SJCRH30 (cell line): ENCODE measurements around the gene FAM20A. TPM values are rescaled to one million over a fixed set of nuclear protein-coding genes. Genes with fewer than 3 reads are reported as not detected.

ENCODE experiments used
- DNase-seq, 2 experiments: peaks; one replicate each; pipeline ENCODE4 v3.0.0-alpha.2; 2015 to 2020
- H3K27ac ChIP-seq: fragments of 250-450 bp; sonication (Bioruptor Pico); 2 replicates; pipeline ENCODE4 v1.5.1; 2020; ENCODE audit warnings: mild to moderate bottlenecking, moderate library complexity
- H3K27me3 ChIP-seq: fragments of 250-450 bp; sonication (Bioruptor Pico); 2 replicates; pipeline ENCODE4 v1.5.1; 2020; ENCODE audit warnings: mild to moderate bottlenecking, moderate library complexity
- H3K36me3 ChIP-seq: fragments of 250-450 bp; sonication (Bioruptor Pico); 2 replicates; pipeline ENCODE4 v1.5.1; 2020; ENCODE audit warnings: mild to moderate bottlenecking, moderate library complexity
- H3K4me1 ChIP-seq: fragments of 250-450 bp; sonication (Bioruptor Pico); 2 replicates; pipeline ENCODE4 v1.5.1; 2020; ENCODE audit warnings: mild to moderate bottlenecking, moderate library complexity
- H3K4me3 ChIP-seq: fragments of 250-450 bp; sonication (Bioruptor Pico); 2 replicates; pipeline ENCODE4 v1.5.1; 2020; ENCODE audit warnings: mild to moderate bottlenecking, moderate library complexity
- H3K9me3 ChIP-seq: fragments of 250-450 bp; sonication (Bioruptor Pico); replicated peaks from 2 replicates; pipeline ENCODE4 v1.5.1; 2020; ENCODE audit warnings: mild to moderate bottlenecking, moderate library complexity
- total RNA-seq: library from RNA; depleted of rRNA; stranded (reverse); fragments of >200 nt; shearing (Covaris generic); gene quantifications from 2 replicates; pipeline ENCODE4 v1.2.3, GENCODE V29; 2014

Gene FAM20A
- total RNA-seq, 1 experiment from 2014 or later: 1.0 TPM

- H3K27me3 ChIP-seq: no peaks in the 10 kb centered on the region
- no peaks in the 10 kb centered on the region for H3K9me3 ChIP-seq
- no peak for DNase-seq
- no peak overlapping the region for H3K4me3 ChIP-seq
- H3K36me3 ChIP-seq: no peaks in the 10 kb centered on the region
- peaks cover 14% of the 10 kb centered on the region for H3K4me1 ChIP-seq
- no peak overlapping the region for H3K27ac ChIP-seq
Measured at GRCh38 chr17:68572138-68572842, 28.9 kb downstream of the FAM20A start.

GRCh38 chr17:68570526-68570925 lies 30.6 kb downstream of the FAM20A start:
- no peak overlapping the region for H3K4me3 ChIP-seq
- no peaks in the 10 kb centered on the region for H3K4me1 ChIP-seq
- H3K27me3 ChIP-seq: no peaks in the 10 kb centered on the region
- no peak for DNase-seq
- H3K9me3 ChIP-seq: no peaks in the 10 kb centered on the region
- H3K27ac ChIP-seq: no peak overlapping the region
- no peaks in the 10 kb centered on the region for H3K36me3 ChIP-seq

- no peaks in the 10 kb centered on the region for H3K4me1 ChIP-seq
- H3K36me3 ChIP-seq: no peaks in the 10 kb centered on the region
- no peaks in the 10 kb centered on the region for H3K27me3 ChIP-seq
- no peak overlapping the region for H3K27ac ChIP-seq
- DNase-seq: no peak
- H3K4me3 ChIP-seq: no peak overlapping the region
- H3K9me3 ChIP-seq: no peaks in the 10 kb centered on the region
Measured at GRCh38 chr17:68569346-68569745, 31.8 kb downstream of the FAM20A start.

GRCh38 chr17:68568581-68568980 lies 32.6 kb downstream of the FAM20A start:
- no peaks in the 10 kb centered on the region for H3K4me1 ChIP-seq
- H3K27ac ChIP-seq: no peak overlapping the region
- no peak overlapping the region for H3K4me3 ChIP-seq
- no peaks in the 10 kb centered on the region for H3K36me3 ChIP-seq
- no peaks in the 10 kb centered on the region for H3K9me3 ChIP-seq
- no peaks in the 10 kb centered on the region for H3K27me3 ChIP-seq
- DNase-seq: no peak

GRCh38 chr17:68567581-68567980 lies 33.6 kb downstream of the FAM20A start:
- Histone ChIP-seq H3K9me3 (no peaks in the 10 kb centered on the region), H3K4me1 (no peaks in the 10 kb centered on the region), H3K36me3 (no peaks in the 10 kb centered on the region), H3K27me3 (no peaks in the 10 kb centered on the region), H3K27ac (no peak overlapping the region), H3K4me3 (no peak overlapping the region)
- DNase-seq: no peak

- Histone ChIP-seq H3K9me3 (no peaks in the 10 kb centered on the region), H3K4me3 (no peak overlapping the region), H3K36me3 (no peaks in the 10 kb centered on the region), H3K27ac (no peak overlapping the region), H3K27me3 (no peaks in the 10 kb centered on the region), H3K4me1 (no peaks in the 10 kb centered on the region)
- no peak for DNase-seq
Measured at GRCh38 chr17:68567035-68567434, 34.1 kb downstream of the FAM20A start.

- Histone ChIP-seq H3K36me3 (no peaks in the 10 kb centered on the region), H3K27ac (no peak overlapping the region), H3K4me3 (no peak overlapping the region), H3K9me3 (no peaks in the 10 kb centered on the region), H3K27me3 (no peaks in the 10 kb centered on the region), H3K4me1 (no peaks in the 10 kb centered on the region; the same call in 1 of the 2 replicates)
- no peak for DNase-seq
Measured at GRCh38 chr17:68566442-68566738, 34.8 kb downstream of the FAM20A start.

GRCh38 chr17:68565661-68566441 lies 35.3 kb downstream of the FAM20A start:
- Histone ChIP-seq H3K4me1 (no peaks in the 10 kb centered on the region; the same call in 1 of the 2 replicates), H3K27ac (no peak overlapping the region), H3K36me3 (no peaks in the 10 kb centered on the region), H3K4me3 (no peak overlapping the region), H3K9me3 (no peaks in the 10 kb centered on the region), H3K27me3 (no peaks in the 10 kb centered on the region)
- no peak for DNase-seq

- Histone ChIP-seq H3K4me1 (no peaks in the 10 kb centered on the region; the same call in 1 of the 2 replicates), H3K9me3 (no peaks in the 10 kb centered on the region), H3K27ac (no peak overlapping the region), H3K4me3 (no peak overlapping the region), H3K27me3 (no peaks in the 10 kb centered on the region), H3K36me3 (no peaks in the 10 kb centered on the region)
- no peak for DNase-seq
Measured at GRCh38 chr17:68564415-68565111, 36.6 kb downstream of the FAM20A start.

GRCh38 chr17:68562736-68563135 lies 38.4 kb downstream of the FAM20A start:
- Histone ChIP-seq H3K36me3 (no peaks in the 10 kb centered on the region), H3K9me3 (no peaks in the 10 kb centered on the region), H3K27me3 (no peaks in the 10 kb centered on the region), H3K4me1 (no peaks in the 10 kb centered on the region; the same call in 1 of the 2 replicates), H3K27ac (no peak overlapping the region), H3K4me3 (no peak overlapping the region)
- no peak for DNase-seq

- no peak for DNase-seq
- no peak overlapping the region for H3K27ac ChIP-seq
- no peaks in the 10 kb centered on the region for H3K27me3 ChIP-seq
- H3K36me3 ChIP-seq: no peaks in the 10 kb centered on the region
- no peak overlapping the region for H3K4me3 ChIP-seq
- no peaks in the 10 kb centered on the region for H3K9me3 ChIP-seq
- no peaks in the 10 kb centered on the region; the same call in 1 of the 2 replicates for H3K4me1 ChIP-seq
Measured at GRCh38 chr17:68560966-68561720, 40.0 kb downstream of the FAM20A start.

GRCh38 chr17:68559316-68559715 lies 41.9 kb downstream of the FAM20A start:
- no peak overlapping the region for H3K4me3 ChIP-seq
- H3K27me3 ChIP-seq: no peaks in the 10 kb centered on the region
- H3K4me1 ChIP-seq: no peaks in the 10 kb centered on the region; the same call in 1 of the 2 replicates
- no peaks in the 10 kb centered on the region for H3K36me3 ChIP-seq
- H3K9me3 ChIP-seq: no peaks in the 10 kb centered on the region
- H3K27ac ChIP-seq: no peak overlapping the region
- DNase-seq: no peak

- no peaks in the 10 kb centered on the region; the same call in 1 of the 2 replicates for H3K4me1 ChIP-seq
- H3K36me3 ChIP-seq: no peaks in the 10 kb centered on the region
- no peaks in the 10 kb centered on the region for H3K27me3 ChIP-seq
- H3K4me3 ChIP-seq: no peak overlapping the region
- H3K27ac ChIP-seq: no peak overlapping the region
- H3K9me3 ChIP-seq: no peaks in the 10 kb centered on the region
- DNase-seq: no peak
Measured at GRCh38 chr17:68556551-68556950, 44.6 kb downstream of the FAM20A start.

- peaks cover 12% of the 10 kb centered on the region for H3K4me1 ChIP-seq
- H3K4me3 ChIP-seq: no peak overlapping the region
- H3K27ac ChIP-seq: no peak overlapping the region
- H3K36me3 ChIP-seq: peaks cover 9% of the 10 kb centered on the region
- peak; percentile 32 to 42 for DNase-seq
- no peaks in the 10 kb centered on the region for H3K27me3 ChIP-seq
- H3K9me3 ChIP-seq: no peaks in the 10 kb centered on the region
Measured at GRCh38 chr17:68544111-68544915, 56.9 kb downstream of the FAM20A start.
